Activated CD8-positive, alpha-beta memory T cell treated with anti-CD3 and anti-CD28 coated beads, Interleukin-2, amount 50 U/mL, for 1 hour (primary cell): ENCODE measurements around the gene PARD6B.
"Not testable (repeated sequence)": the region's sequence is repeated elsewhere in the genome, so short reads cannot be mapped to it uniquely, and the experiment has no call there.

Experiments
- DNase-seq: peaks from one replicate; pipeline ENCODE4 v3.0.0-alpha.2; 2020; ENCODE audit errors: extremely low read depth

PARD6B gene

GRCh38 chr20:50746138-50746940 lies 15.0 kb downstream of the PARD6B start:
- no peak for DNase-seq

- DNase-seq: no peak
Observed at GRCh38 chr20:50747275-50747674, 15.9 kb downstream of the PARD6B start.

- DNase-seq: no peak
Observed at GRCh38 chr20:50750145-50750671, 18.8 kb downstream of the PARD6B start.

- DNase-seq: no peak
Observed at GRCh38 chr20:50753152-50753551, 21.8 kb downstream of the PARD6B start.

- no peak for DNase-seq
Observed at GRCh38 chr20:50754420-50754819, 23.0 kb downstream of the PARD6B start.

- DNase-seq: no peak
Observed at GRCh38 chr20:50756447-50756846, 25.1 kb downstream of the PARD6B start.

- DNase-seq: no peak
Observed at GRCh38 chr20:50758469-50758868, 27.1 kb downstream of the PARD6B start.

- no peak for DNase-seq
Observed at GRCh38 chr20:50758992-50759391, 27.6 kb downstream of the PARD6B start.

GRCh38 chr20:50759678-50760077 lies 28.3 kb downstream of the PARD6B start:
- no peak for DNase-seq

GRCh38 chr20:50762045-50762422 lies 30.7 kb downstream of the PARD6B start:
- DNase-seq: no peak

GRCh38 chr20:50762435-50763220 lies 31.2 kb downstream of the PARD6B start:
- DNase-seq: no peak

GRCh38 chr20:50763550-50764458 lies 32.4 kb downstream of the PARD6B start:
- not testable (repeated sequence) for DNase-seq

- not testable (repeated sequence) for DNase-seq
Observed at GRCh38 chr20:50765251-50765650, 33.9 kb downstream of the PARD6B start.

GRCh38 chr20:50765674-50766073 lies 34.3 kb downstream of the PARD6B start:
- no peak for DNase-seq

- DNase-seq: not testable (repeated sequence)
Observed at GRCh38 chr20:50766955-50767809, 35.8 kb downstream of the PARD6B start.

- DNase-seq: not testable (repeated sequence)
Observed at GRCh38 chr20:50768991-50769390, 37.6 kb downstream of the PARD6B start.

GRCh38 chr20:50769551-50770085 lies 38.2 kb downstream of the PARD6B start:
- not testable (repeated sequence) for DNase-seq

GRCh38 chr20:50771419-50772080 lies 40.2 kb downstream of the PARD6B start:
- DNase-seq: not testable (repeated sequence)

- DNase-seq: no peak
Observed at GRCh38 chr20:50772420-50773185, 41.2 kb downstream of the PARD6B start.
